Measurements from ENCODE around the gene PSMD8.
"Not testable (repeated sequence)": the region's sequence is repeated elsewhere in the genome, so short reads cannot be mapped to it uniquely, and the experiment has no call there.

The PSMD8 gene

GRCh38 chr19:38411041-38411712 lies 36.8 kb downstream of the PSMD8 start:
- no peak for DNase-seq (ENCODE audit: low read depth in 2 of 2)

DNA sequence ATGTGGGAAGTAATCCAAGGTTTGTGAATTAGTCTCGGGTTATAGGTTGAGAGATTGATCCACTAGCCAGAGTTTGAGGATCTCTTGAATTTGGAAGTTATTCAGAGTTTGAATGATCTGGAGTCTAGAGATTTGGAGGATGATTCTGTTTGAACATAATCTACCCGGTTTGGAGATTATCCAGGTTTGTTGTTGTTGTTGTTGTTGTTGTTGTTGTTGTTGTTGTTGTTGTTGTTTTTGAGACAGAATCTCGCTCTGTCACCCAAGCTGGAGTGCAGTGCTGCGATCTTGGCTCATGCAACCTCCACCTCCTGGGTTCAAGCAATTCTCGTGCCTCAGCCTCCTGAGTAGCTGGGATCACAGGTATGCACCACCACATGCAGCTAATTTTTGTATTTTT lies 37.5 kb downstream of the PSMD8 start:
- DNase-seq (ENCODE audit: low read depth in 2 of 2), result not testable (repeated sequence)

DNA sequence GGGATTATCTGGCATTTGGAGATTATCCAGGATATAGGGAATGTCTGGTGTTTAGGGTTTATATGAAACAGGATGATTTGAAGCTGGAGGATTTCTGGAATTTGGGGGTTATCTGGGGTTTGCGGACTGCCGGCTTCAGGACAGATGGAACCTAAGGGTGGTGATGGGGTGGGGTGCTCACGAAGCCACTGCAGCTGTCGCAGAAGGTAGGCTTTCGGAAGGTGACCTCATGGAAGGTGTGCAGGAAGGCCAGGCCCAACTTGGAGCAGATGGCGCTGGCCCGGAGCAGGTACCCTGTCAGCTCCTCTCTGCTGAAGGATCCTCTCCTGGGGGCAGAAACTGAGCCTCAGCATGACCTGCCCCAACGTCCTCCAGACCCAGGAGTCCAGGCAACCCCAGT lies 38.1 kb downstream of the PSMD8 start:
- no peak for DNase-seq (ENCODE audit: low read depth in 2 of 2)

GRCh38 chr19:38412961-38413360 lies 38.6 kb downstream of the PSMD8 start:
- DNase-seq (ENCODE audit: low read depth in 2 of 2), result no peak

DNA sequence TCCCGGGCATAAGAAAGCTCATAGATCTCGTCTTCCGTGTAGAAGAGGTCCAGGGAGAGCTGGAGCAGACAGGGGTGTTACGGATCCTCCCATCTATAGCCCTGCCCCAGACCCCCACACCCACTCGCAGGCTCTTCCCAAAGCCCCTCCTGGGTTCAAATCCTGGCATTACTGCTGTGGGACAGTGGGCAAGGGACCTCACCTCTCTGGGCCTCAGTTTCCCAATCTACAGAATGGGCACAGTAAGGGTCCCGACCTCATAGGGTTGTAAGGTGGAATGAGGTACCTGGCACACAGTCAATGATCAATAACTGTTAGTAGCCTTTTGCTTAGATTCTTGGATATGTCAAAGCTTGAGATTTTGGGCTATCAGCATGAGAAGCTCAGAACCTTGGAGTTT lies 39.0 kb downstream of the PSMD8 start:
- DNase-seq (ENCODE audit: low read depth in 2 of 2), result no peak

GRCh38 chr19:38417146-38417543 lies 42.8 kb downstream of the PSMD8 start:
- no peak for DNase-seq (ENCODE audit: low read depth in 2 of 2)

DNA sequence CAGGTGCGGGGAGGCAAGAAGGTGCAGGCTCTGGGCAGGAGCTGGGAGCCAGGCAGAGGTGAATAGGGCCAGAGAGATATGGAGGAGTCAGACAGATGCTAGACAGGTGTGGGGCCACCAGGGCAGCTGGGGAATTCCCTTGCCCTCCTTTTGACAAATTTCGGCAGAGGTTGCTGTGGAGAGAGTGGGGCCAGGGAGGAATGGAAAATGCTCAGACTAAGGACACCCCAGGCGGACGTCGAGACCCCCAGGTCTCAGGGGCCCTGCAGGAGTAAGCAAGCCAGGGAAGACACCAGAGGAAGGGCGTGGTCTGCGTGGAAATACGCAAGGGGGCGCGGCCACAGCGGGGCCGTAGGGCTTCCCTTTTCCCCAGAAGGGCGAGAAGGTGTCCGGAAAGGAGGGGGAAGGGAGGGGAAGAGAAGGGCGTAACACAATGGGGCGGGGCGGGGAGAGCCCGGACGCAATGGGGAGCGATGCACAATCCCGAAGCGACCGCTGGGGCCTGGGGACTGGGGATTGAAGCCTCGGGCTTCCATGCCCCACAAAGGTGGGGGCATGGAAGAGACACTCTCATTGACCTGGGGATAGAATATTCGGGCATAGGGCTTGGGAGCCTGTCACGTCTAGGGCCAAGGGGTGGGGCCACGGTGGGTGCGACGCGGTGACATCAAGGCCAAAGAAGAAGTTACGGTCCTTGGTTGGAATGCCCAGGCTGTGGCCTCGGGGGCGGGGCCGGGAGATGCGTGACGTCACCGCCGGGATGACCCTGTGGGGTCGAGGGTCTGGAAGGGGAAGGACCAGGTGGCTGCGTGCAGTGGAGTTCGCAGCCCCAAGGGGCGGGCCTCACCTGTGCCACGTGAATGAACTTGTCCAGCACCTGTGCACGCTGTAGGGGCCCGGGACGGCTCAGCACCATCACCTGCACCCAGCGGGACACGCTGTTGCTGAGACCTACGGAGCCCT lies 43.5 kb downstream of the PSMD8 start:
- no peak for DNase-seq (ENCODE audit: low read depth in 2 of 2)

DNA sequence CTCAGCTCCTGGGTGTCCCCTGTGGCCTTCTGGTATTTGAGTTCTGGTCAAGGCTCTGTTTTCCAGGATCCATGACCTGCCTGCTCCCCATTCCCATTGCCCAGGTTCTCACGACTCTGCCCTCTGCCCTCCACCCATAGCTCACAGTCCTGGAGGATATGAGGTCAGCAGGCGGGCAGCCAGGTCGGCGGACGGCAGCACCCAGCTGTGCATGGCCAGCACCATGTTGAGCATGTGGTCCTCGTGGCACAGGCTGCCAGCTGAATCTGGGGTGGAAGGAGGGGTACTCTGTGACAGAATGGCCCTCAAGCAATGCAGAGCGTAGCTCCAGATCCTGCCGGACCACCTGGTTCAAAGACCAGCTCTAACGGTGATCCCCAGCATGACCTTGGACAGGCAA lies 46.6 kb downstream of the PSMD8 start:
- DNase-seq (ENCODE audit: low read depth in 2 of 2), result no peak

DNA sequence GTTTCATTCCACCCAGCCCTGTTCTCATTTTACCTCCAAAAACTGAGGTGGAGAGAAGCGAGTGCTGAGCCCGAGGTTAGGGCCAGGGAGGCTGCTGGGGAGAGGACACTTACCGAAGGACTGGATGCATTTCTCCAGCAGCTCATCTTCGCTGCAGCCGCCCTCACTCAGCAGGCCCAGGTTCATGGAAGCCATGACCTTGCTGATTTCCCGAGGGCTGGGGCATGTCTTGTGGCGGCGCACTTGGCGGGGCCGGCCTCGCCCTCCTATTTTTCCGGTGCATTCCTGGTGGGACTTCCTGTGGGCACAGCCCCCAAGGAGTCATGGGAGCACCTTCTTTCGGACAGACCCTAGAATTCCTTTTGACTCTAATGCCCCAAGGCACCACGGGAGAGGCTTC lies 47.5 kb downstream of the PSMD8 start:
- no peak for DNase-seq (ENCODE audit: low read depth in 2 of 2)

GRCh38 chr19:38422438-38422837 lies 48.1 kb downstream of the PSMD8 start:
- no peak for DNase-seq (ENCODE audit: low read depth in 2 of 2)

GRCh38 chr19:38424272-38424671 lies 49.9 kb downstream of the PSMD8 start:
- DNase-seq (ENCODE audit: low read depth in 2 of 2), result no peak

DNA sequence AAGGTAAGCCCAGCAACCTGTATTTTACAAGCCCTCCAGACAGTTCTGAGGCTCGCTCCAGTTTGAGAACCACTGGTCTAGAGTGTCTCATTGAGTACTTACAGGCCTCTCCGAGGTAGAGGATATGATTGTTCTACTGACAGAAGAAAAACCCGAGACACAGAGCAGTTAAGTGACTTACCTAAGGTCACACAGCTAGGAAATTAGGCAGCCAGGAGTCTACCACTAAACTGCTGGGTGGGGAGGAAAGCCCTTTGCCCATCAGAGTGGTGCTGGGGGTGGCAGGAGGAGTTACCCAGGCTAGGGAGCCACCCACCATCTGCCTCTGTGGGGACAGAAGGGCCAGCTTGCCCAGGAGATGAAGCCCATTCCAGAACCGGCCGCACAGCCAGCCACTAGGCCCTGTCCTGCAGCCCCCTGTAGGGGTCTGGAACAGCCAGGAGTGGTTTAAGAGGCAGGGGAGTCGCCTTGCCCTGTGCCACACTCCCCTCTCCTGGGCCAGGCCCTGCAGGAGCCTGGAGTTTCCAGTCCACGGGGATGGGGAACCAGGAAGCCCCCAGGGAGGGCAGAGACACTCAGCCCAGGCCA lies 50.9 kb downstream of the PSMD8 start:
- DNase-seq (ENCODE audit: low read depth in 2 of 2), result no peak

DNA sequence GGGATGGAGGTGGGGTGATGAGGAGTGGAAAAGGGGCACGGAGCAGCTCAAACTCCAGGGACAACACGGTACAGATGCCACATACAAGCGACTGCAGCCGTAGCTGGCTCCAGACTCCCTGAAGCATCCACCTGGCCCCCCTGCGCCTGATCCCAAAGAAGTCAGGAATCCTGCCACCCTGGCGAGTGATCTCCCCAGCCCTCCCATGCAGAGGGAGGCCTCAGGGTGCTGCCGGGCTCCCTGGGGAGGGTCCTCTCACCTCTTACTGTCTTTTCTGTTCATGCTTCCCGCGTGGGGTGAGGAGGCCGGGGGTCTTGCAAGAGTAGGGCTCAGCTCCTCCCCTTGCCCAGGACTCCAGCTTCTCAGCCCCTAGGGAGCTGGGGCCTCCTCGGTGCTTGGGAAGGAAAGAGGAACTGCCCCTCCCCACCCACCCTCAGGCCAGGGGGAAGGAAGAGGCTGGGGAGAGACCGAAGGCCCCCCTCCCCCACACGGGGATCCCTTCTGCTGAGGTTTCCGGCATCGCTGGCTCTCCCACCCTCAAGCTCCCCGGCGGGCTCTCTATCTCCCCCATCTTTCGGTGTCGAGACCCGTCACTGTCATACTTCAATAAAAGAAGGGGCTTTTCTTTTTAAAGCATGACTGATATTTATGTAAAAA lies 51.6 kb downstream of the PSMD8 start, which contains the start of gene RASGRP4:
RASGRP4 (minus strand) TSS at position 410 of the 657 bp plus-strand sequence; CDS start at position 282, 128 bp downstream.
- no peak for DNase-seq (ENCODE audit: low read depth in 2 of 2)

GRCh38 chr19:38427035-38427677 lies 52.8 kb downstream of the PSMD8 start:
- not testable (repeated sequence) for DNase-seq (ENCODE audit: low read depth in 2 of 2)

DNA sequence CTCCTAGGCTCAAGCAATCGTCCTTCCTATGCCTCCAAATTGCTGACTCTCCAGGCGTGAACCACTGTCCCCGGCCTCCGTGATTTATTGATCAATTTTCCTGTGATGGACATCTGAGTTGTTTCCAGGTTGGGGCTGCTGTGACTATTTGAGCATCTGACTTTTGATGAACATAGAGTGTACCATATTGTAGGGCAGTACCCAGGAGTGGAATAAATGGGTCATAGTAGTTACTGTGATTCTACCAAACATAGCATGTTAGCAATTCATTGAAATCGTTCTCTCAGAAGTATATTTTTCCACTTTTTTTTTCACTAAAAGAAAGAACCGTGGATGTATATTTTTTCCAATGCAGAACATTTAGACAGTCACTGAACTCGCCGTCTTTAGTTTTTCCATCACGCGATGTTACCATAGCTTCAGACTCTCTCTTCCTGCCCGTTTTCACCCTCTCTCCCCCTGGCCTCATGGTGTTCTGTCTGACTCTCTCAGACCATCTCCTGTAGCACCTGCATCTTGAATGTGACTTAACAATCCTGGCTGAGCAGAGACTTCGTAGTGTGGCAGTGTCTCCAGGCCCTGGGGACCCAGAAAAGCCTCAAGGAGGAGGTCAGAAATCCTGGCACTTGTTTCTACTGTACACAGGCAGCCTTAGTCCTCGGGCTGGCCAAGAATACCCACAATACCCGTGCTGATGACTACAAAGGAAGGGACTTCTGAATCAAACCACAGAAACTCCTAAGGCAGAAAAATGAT lies 54.9 kb downstream of the PSMD8 start:
- no peak for DNase-seq (ENCODE audit: low read depth in 2 of 2)

DNA sequence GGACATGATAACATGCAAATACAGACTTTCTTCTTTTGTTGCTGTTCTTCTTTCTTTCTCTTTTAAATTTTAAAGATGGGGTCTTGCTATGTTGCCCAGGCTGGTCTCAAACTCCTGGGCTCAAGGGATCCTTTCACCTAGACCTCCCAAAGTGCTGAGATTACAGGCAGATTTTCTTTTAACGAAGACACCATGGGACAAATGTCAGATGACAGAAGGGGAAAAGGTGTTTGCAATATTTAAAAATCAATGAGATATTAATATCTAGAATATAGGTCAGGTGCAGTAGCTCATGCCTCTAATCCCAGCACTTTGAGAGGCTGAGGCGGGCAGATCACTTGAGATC lies 55.4 kb downstream of the PSMD8 start:
- DNase-seq (ENCODE audit: low read depth in 2 of 2), result no peak

DNA sequence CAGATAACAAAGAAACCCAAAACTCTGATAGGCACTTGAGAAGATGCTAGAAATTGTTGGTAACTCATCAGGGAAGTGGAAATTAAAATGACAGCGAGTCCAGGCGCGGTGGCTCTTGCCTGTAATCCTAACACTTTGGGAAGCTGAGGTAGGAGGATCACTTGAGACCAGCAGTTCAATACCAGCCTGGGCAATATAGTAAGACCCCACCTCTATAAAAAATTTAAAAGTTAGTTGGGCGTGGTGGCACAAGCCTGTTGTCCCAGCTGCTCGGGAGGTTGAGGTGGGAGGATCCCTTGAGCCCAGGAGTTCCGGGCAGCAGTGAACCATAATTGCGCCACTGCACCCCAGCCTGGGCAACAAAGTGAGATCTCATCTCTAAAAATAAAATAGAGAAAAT lies 56.6 kb downstream of the PSMD8 start:
- DNase-seq (ENCODE audit: low read depth in 2 of 2), result no peak

DNA sequence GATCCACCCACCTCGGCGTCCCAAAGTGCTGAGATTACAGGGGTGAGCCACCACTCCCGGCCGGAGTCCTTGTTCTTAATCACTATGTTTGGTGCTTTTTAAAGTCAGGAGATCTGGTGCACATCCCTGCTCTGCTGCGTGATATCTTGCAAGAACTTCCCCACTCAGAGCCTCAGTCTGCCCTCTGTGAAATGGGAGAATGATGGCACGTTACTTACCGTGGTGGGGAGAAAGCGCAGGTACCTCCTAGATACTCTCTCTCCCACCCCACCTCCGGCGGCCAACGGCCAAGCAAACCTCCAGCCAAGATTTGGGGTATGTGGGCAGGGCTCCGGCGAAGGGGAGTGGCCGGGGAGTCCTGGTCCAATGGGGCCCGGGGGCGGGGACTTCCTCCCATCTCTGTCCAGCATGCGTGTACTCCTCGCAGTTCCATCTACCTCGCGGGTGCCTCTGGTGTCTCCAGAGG lies 58.9 kb downstream of the PSMD8 start, which contains the start of gene RYR1:
RYR1 (plus strand) TSS at position 424 of the 466 bp plus-strand sequence. CDS start 139 bp downstream, outside the sequence.
- DNase-seq (ENCODE audit: low read depth in 2 of 2), result no peak
